Activated T-cell treated with anti-CD3 and anti-CD28 coated beads, Interleukin-2, amount 50 U/mL, for 24 hours (primary cell): Measurements from ENCODE around the gene ITPR1.

ENCODE experiments used
- DNase-seq: peaks from one replicate; pipeline ENCODE4 v3.0.0-alpha.2; 2020
- H3K27ac Mint-ChIP-seq: 2 replicates; pipeline ENCODE4 v1.8.0; 2020; ENCODE audit warnings: mild to moderate bottlenecking, mixed read lengths
- H3K27me3 Mint-ChIP-seq: 2 replicates; pipeline ENCODE4 v1.8.0; 2020; ENCODE audit warnings: mixed read lengths
- H3K36me3 Mint-ChIP-seq: 2 replicates; pipeline ENCODE4 v1.8.0; 2020; ENCODE audit warnings: low read depth, mixed read lengths
- H3K4me1 Mint-ChIP-seq: 2 replicates; pipeline ENCODE4 v1.8.0; 2020; ENCODE audit warnings: low read depth, mixed read lengths
- H3K4me3 Mint-ChIP-seq: 2 replicates; pipeline ENCODE4 v1.8.0; 2020; ENCODE audit warnings: mild to moderate bottlenecking, moderate library complexity, mixed read lengths
- H3K9me3 Mint-ChIP-seq: 2 replicates; pipeline ENCODE4 v1.8.0; 2020; ENCODE audit warnings: mixed read lengths

The ITPR1 gene

DNA sequence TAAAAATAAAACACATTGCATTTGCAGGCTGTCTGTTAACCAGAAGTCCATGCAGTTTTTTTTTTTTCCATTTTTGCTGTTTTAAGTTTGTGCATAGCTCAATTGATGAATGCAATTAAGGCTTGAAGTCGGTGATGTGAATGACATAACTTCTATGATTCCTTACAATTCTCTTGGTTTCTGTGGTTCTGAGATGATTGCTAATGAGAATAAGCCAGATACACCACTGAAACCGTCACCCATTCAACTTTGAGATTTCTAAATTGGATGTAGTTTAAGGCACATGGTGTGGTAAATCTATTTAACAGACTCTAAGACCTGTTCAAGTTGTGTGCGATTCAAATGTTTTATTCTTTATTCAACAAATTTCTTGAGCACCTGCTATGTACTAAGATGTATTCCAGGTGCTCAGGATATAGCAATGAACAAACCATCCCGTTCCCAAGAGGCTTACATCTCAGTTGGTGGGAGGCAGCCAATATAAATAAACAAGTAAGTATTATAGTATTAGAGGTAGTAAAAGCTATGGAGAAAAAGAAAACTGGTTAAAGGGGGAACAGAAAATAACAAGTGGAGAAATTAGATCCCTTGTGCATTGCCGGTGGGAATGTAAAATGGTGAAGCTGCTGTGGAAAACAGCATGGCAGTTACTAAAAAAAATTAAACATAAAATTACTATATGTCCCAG, 4.0 kb downstream of the ITPR1 start:
- Mint-ChIP-seq H3K9me3 (no peaks in the 10 kb centered on the region), H3K27me3 (no peaks in the 10 kb centered on the region), H3K27ac (no peak overlapping the region), H3K4me1 (peaks cover 43% of the 10 kb centered on the region), H3K36me3 (peaks cover 85% of the 10 kb centered on the region), H3K4me3 (no peak overlapping the region)
- no peak for DNase-seq

DNA sequence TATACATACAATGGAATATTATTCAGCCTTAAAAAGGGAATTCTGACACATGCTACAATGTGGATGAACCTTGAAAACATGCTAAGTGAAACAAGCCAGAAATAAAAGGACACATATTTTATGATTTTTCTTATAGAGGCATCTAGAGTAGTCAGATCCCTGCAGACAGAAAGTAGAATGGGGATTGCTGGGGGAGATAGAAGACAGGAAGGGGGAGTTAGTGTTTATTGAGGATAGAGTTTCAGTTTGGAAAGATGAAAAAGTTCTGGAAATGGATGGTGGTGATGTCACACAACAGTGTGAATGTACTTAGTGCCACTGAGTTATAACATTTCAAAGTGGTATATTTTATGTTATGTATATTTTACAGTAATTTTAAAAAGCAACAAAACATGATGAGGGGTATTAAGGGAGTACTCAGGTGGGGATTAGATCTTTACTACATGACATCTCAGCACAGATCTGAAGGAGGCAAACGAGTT, 4.7 kb downstream of the ITPR1 start:
- H3K9me3 Mint-ChIP-seq, result no peaks in the 10 kb centered on the region
- H3K27ac Mint-ChIP-seq, result no peak overlapping the region
- H3K4me3 Mint-ChIP-seq, result no peak overlapping the region
- peaks cover 80% of the 10 kb centered on the region for H3K36me3 Mint-ChIP-seq
- peaks cover 42% of the 10 kb centered on the region for H3K4me1 Mint-ChIP-seq
- no peak for DNase-seq
- H3K27me3 Mint-ChIP-seq, result no peaks in the 10 kb centered on the region

DNA sequence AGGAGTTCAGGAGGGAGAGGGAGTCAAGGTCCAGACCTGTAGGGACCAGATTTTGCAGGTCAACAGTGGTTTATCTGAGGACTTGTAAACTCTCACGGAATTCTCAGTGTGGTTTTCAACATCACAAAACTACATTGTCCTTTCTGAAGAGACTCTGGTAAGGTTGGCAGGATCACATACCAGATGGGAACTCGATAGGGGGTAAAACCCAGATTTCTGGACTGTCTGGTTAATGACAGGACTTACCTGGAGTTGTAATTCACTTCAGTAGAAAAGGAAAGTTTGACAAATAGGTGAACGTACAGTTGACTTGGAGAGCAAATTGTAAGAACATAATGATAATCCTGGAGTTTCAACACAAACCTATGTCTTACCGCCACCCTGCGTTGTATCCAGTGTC, 5.3 kb downstream of the ITPR1 start:
- Mint-ChIP-seq H3K27me3 (no peaks in the 10 kb centered on the region), H3K4me1 (peaks cover 48% of the 10 kb centered on the region), H3K27ac (no peak overlapping the region), H3K9me3 (no peaks in the 10 kb centered on the region), H3K4me3 (no peak overlapping the region), H3K36me3 (peaks cover 84% of the 10 kb centered on the region)
- DNase-seq, result no peak

DNA sequence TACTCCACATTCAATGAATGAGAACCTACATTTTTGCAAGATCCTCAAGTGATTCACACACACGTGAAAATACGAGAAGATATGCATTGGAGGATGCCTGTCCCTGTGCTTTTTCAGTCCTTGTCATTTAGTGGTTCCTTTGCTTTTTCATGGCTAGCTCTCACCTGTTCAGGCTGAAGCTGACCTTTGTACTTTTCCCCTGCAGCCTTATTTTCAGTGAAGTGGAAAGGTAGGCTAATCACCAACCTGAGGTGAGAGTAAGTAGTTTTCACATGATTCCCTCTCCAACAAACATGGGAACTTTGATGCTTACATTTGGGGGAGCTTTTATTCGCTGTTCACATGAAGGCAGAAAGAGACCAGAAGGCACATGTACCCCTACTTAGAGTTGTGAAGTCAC, 8.3 kb downstream of the ITPR1 start:
- Mint-ChIP-seq H3K36me3 (peaks cover 58% of the 10 kb centered on the region), H3K4me1 (peaks cover 51% of the 10 kb centered on the region), H3K4me3 (no peak overlapping the region), H3K27ac (no peak overlapping the region), H3K9me3 (no peaks in the 10 kb centered on the region), H3K27me3 (no peaks in the 10 kb centered on the region)
- no peak for DNase-seq

DNA sequence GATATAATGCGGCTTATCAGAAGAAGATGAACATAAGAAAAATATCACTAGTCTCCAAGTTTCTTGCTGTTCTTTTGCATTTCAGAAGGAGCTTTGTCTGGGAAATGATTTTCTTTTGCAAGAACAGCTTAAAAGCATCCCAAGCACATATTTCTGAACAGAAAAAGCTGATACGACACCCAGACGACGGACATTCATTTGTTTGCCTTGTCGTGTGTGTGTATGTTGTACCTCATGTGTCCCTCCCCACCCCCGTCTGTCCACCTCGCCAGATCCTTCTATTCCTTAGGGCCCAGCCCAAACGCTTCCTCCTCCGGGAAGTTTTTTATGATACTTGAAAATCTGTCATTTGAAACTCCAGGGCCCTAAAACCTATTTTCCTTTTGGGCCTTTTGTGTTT, 8.8 kb downstream of the ITPR1 start:
- Mint-ChIP-seq H3K27ac (no peak overlapping the region), H3K27me3 (no peaks in the 10 kb centered on the region), H3K9me3 (no peaks in the 10 kb centered on the region), H3K36me3 (peaks cover 53% of the 10 kb centered on the region), H3K4me3 (no peak overlapping the region), H3K4me1 (peaks cover 50% of the 10 kb centered on the region)
- DNase-seq, result no peak

DNA sequence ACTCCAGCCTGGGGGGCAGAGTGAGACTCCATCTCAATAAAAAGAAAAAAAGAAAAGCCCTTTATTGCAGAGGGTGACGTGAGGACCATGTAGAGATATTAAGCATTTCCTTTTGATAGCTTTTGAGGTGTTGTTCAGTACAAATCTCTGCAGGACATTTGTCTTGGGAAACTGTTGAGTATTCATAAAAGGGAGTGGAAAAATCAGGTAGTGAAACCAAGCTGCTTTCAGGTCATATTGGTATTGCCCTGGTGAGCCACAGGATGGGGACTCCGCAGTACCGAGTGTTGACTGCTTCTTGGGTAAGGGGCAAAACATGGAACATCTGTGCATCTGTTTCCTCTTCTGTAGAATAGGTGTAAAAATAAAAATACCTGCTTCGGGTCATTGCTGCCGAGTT, 9.9 kb downstream of the ITPR1 start:
- H3K4me1 Mint-ChIP-seq, result peaks cover 53% of the 10 kb centered on the region
- no peaks in the 10 kb centered on the region for H3K9me3 Mint-ChIP-seq
- peak overlapping the region; percentile 73 for H3K27ac Mint-ChIP-seq
- H3K4me3 Mint-ChIP-seq, result no peak overlapping the region
- no peaks in the 10 kb centered on the region for H3K27me3 Mint-ChIP-seq
- DNase-seq, result no peak
- H3K36me3 Mint-ChIP-seq, result peaks cover 43% of the 10 kb centered on the region

DNA sequence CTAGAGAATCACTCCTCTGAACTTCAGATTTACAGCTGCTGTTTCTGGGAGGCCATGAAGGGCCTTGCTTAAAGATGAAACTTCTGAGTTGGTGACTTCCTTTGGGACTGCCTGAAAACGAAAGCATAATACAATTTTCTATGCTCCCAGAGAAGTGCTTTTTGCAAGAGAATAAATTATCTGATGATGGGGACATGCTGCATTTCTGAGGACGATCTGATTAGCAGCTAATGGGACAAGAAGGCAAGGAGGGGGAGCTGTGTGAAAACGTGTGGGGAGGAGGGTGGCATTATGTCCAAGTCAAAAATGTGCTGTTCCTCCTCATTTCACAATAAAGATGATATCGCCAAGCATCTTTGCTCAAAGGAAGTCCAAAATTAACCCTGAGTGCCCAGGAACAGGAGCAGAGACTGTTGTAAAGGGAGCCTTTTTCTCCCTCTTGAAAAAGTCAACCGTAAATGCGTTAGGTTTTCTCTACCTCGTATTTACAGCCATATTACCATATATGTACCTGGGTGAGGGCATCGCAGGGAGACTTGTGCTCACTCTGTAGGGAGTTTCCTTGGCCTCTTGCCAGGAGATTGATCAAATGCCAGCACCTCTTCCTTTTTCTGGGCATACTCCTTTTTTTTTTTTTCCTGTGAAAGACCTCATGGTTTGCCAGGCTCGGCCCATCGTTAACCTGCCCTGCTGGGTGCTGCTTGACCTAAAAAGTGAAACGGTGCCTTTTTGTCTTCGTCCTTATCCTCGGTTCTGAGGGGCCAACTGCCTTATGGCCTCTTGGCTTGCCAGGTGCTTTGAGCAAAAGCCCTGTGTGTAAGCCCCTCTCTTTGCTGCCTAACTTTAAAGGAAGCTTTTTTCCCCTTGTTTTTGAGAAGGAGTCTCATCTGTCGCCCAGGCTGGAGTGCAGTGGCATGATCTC, 11.5 kb downstream of the ITPR1 start:
- H3K4me3 Mint-ChIP-seq, result peak overlapping the region; percentile 58

DNA sequence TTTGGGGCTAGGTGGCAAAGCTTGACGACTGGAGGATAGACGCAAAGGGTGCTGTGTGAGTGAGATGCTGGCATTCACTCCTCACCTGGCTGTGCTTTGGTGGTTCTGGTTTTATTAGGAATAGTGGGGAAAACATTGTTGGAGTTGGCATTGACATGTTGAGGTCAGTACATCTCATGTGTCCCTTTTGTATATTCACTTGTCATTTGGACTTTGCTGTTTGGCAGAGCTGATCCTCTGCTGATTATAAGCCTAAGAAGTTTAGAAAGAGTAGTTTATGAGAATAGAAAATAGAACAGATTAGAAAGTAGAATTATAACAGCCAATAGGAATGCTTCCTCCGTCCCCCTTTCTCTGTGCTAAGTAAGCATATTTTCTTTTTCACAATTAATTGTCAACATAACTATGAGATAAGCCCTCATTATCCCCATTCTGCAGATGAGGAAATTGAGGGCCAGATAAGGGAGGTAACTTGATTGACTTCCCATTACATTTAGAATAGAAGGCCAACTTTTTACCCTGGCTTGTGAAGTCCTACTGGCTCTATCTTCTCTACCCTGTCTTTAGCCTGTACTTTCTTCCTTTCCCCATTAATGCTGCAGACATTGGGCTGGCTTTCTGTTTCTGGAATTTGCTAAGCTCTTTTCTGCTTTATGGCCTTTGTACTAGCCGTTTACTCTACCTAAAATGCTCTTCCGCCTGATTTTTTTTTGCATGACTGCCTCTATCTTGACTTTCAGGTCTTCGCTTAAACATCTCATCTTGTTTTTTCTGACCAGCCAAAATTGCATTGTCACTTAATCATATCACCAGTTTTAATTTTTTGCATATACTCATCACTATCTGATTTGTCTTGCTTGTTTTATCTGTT, 12.8 kb downstream of the ITPR1 start:
- Mint-ChIP-seq H3K27me3 (no peaks in the 10 kb centered on the region), H3K36me3 (peaks cover 34% of the 10 kb centered on the region), H3K4me1 (peaks cover 60% of the 10 kb centered on the region), H3K4me3 (no peak overlapping the region), H3K27ac (peak overlapping the region; percentile 23), H3K9me3 (no peaks in the 10 kb centered on the region)
- DNase-seq, result no peak

More for the DNA sequence above, 11.5 kb downstream of the ITPR1 start:
- H3K27me3 Mint-ChIP-seq, result no peaks in the 10 kb centered on the region
- H3K9me3 Mint-ChIP-seq, result no peaks in the 10 kb centered on the region
- H3K4me1 Mint-ChIP-seq, result peaks cover 60% of the 10 kb centered on the region
- peak overlapping the region; percentile 73 for H3K27ac Mint-ChIP-seq
- peaks cover 41% of the 10 kb centered on the region for H3K36me3 Mint-ChIP-seq
- DNase-seq, result peak; percentile 42

DNA sequence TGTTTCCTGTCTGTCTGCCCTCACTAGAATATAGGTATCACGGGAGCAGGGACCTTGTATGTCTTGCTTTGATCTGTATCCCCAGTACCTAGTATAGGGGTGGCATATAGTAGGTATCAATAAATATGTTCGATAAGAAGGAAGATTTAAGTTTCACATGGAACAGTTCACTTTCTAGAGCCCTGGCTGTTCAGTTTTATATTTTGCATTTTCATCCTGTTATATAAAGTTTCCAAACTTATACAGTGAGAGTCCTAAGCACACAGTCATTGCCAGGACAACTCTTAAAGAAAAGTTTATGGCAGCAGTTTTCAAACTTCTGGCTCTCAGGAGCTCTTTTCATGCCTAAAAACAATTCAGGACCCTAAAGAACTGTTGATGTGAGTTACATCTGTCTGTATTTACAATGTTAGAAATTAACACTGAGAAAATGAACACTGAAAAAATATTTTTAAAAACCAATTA, 13.4 kb downstream of the ITPR1 start:
- Mint-ChIP-seq H3K4me3 (no peak overlapping the region), H3K4me1 (peaks cover 60% of the 10 kb centered on the region), H3K9me3 (no peaks in the 10 kb centered on the region), H3K27me3 (no peaks in the 10 kb centered on the region), H3K27ac (no peak overlapping the region), H3K36me3 (peaks cover 27% of the 10 kb centered on the region)
- DNase-seq, result no peak

DNA sequence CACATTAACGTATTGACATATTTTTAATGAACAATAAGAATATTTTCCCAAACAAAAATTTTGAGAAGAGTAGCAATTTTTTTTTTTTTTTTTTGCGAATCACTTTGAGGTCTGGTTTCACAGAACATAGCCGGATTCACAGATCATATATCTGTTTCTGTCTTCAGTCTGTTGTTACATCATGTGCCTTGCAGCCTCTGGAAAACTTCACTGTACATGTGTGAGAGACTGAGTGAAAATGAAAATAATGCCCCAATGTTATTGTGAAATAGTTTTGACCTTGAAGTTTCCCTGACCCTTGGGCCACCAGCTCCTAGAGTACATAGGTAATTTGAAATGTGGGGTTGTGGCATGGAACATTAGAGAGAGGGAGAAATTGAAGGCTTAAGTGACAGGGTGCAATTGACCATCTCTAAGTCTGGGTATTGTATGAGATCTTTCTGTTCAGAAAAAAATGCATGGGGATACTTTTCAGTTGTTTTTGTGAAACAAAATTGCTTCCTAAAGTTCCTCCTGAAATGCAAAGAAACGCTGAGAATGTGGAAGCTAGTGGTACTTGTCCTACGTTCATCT, 14.0 kb downstream of the ITPR1 start:
- Mint-ChIP-seq H3K27ac (peak overlapping the region; percentile 60), H3K36me3 (peaks cover 22% of the 10 kb centered on the region), H3K4me1 (peaks cover 61% of the 10 kb centered on the region), H3K27me3 (no peaks in the 10 kb centered on the region), H3K4me3 (no peak overlapping the region), H3K9me3 (no peaks in the 10 kb centered on the region)
- no peak for DNase-seq

DNA sequence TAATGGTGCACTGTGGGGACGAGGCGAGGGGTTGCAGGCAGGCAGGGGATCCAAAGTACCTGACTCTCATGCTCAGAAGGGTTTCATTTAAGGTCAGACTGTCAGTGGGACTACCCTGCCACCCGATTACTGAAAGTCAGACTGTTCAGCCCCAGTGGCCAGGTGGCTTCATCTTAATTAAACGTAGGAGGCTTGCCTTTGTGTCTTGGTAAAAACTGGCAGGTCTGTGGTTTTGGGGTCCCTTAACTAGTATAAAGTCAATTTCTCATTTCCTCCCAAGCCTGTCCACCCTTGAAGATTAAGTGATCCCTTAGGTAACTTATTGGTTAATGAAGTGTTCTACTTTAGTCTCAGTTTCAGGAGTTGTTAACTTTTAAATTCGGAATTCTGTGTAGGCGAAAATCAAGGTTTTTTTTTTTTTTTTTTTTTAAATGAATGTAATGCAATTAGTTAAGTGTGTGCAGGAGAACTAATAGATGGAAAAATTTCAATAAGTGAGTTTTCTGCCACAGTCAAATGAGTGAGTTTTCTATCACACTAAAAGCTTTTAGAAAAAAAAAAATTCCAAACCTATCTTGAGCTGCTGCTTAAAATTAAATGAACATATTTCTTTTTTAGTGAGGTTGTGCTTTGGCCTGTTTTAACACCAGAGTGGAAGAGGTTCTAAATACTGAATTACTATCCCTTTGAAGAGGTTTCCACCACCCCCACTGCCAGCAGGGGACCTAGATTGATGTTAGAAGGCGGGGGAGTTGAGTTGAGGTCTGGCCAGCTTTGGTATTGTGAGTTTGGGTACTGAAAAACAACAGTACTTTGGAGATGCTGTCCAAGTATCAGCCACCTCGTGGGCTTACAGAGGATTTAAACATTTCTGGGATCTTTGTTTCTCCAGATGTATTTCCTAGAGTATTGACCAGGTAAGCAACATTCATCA, 15.2 kb downstream of the ITPR1 start:
- Mint-ChIP-seq H3K27me3 (no peaks in the 10 kb centered on the region), H3K27ac (peak overlapping the region; percentile 60), H3K36me3 (peaks cover 20% of the 10 kb centered on the region), H3K4me1 (peaks cover 62% of the 10 kb centered on the region), H3K9me3 (no peaks in the 10 kb centered on the region), H3K4me3 (no peak overlapping the region)
- DNase-seq, result no peak

DNA sequence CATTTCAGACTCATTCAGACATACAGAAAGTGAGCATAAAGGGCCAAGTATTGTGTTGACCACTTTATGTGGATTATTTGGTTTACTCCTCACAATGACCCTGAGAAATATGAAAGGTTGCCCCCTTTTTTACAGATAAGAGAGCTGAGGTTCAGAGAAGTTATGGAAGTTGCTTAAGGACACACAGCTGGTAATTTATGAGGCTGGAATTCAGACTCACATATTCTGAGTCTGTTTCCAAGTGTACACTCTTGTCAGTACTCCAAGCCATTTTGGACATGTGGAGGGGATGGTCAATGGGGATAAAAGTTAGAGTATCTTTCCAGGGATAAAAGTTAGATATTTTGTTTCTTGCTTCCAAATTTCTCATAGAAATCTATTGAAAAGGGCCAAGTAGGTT, 15.9 kb downstream of the ITPR1 start:
- Mint-ChIP-seq H3K9me3 (no peaks in the 10 kb centered on the region), H3K27me3 (no peaks in the 10 kb centered on the region), H3K4me1 (peaks cover 55% of the 10 kb centered on the region), H3K4me3 (no peak overlapping the region), H3K36me3 (peaks cover 21% of the 10 kb centered on the region), H3K27ac (no peak overlapping the region)
- DNase-seq, result no peak
